Activated T-helper 1 cell treated with anti-CD3 and anti-CD28 coated beads, Interleukin-12 subunit alpha, Interleukin-12 subunit beta, Interleukin-2, Interleukin-4 antibody, amounts not matched to agents 30 ng/mL and 10 ng/mL and 1 ng/mL, durations not matched to agents 14 hours and 24 hours and 36 hours (primary cell): Measurements from ENCODE around the gene HYCC1. TPM values are rescaled to one million over a fixed set of nuclear protein-coding genes. Genes with fewer than 3 reads are reported as not detected.

Experiments used
- DNase-seq: peaks from one replicate; pipeline ENCODE4 v3.0.0; 2021; ENCODE audit warnings: low spot score
- H3K27ac Mint-ChIP-seq: one replicate; pipeline ENCODE4 v1.8.0; 2021; ENCODE audit warnings: mild to moderate bottlenecking, mixed read lengths
- H3K27me3 Mint-ChIP-seq: one replicate; pipeline ENCODE4 v1.8.0; 2022; ENCODE audit warnings: mild to moderate bottlenecking, moderate library complexity, mixed read lengths; ENCODE audit not compliant: insufficient read depth
- H3K36me3 Mint-ChIP-seq: one replicate; pipeline ENCODE4 v1.8.0; 2021; ENCODE audit warnings: low read depth, mixed read lengths
- H3K4me1 Mint-ChIP-seq: one replicate; pipeline ENCODE4 v1.8.0; 2021; ENCODE audit warnings: low read depth, mixed read lengths
- H3K4me3 Mint-ChIP-seq: one replicate; pipeline ENCODE4 v1.8.0; 2021; ENCODE audit warnings: mild to moderate bottlenecking, moderate library complexity, mixed read lengths
- H3K9me3 Mint-ChIP-seq: one replicate; pipeline ENCODE4 v1.8.0; 2021; ENCODE audit warnings: mixed read lengths
- intact Hi-C: fragments of 100-400 bp; cut with micrococcal nuclease; formaldehyde crosslinking; loops from one replicate; pipeline ENCODE4 v1.15.1; 2024
- total RNA-seq: library from RNA; stranded (reverse); gene quantifications from 2 replicates; pipeline ENCODE4 v1.2.3, GENCODE V29; 2022

Gene HYCC1
- total RNA-seq, 1 donor from 2014 or later, result 36.8 TPM

DNA sequence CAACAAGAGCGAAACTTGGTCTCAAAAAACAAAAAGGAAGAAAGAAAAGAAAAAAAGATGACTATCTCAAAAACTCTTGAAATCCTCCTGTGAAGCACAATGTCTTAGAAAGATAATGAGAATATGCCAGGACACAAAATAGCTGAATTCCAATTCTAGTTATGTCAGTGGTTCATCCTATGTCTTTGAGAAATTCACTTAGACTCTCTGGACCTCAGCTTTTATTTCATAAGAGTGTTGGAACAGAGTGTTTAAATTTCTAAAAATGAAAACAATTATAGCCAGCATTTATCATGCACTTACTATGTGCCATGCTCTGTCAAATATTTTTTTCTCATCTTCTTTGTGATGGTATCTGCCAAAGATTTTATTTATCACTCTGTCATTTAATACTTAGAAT is 13.3 kb upstream of the HYCC1 start:
- Mint-ChIP-seq H3K4me1 (peaks cover 8% of the 10 kb centered on the region), H3K27ac (no peak overlapping the region), H3K4me3 (no peak overlapping the region), H3K36me3 (no peaks in the 10 kb centered on the region), H3K9me3 (no peaks in the 10 kb centered on the region), H3K27me3 (peaks cover 26% of the 10 kb centered on the region)
- DNase-seq, result no peak
- intact Hi-C loops, result no loop called here

DNA sequence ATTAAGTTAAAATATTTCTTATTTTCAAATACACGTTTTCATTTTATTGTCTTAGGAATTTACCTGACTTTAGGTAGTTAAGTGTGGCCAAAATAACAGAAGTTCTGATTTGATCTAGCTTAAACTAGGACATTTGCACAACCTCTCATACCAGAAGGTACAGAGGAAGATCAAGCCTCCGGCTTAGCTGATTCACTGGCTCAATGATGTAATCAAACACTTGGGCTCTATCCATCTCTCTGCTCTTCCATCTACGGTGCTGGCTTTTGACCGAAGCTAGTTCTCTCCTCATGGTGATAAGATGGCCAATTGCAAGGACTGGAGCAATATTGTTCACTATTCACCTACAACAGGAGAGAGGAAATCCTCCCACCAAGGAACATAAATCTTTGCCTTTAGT is 12.2 kb upstream of the HYCC1 start:
- H3K36me3 Mint-ChIP-seq, result no peaks in the 10 kb centered on the region
- peaks cover 25% of the 10 kb centered on the region for H3K27me3 Mint-ChIP-seq
- H3K4me1 Mint-ChIP-seq, result peaks cover 19% of the 10 kb centered on the region
- H3K9me3 Mint-ChIP-seq, result no peaks in the 10 kb centered on the region
- H3K27ac Mint-ChIP-seq, result no peak overlapping the region
- intact Hi-C loops, result no loop called here
- H3K4me3 Mint-ChIP-seq, result no peak overlapping the region
- DNase-seq, result no peak

DNA sequence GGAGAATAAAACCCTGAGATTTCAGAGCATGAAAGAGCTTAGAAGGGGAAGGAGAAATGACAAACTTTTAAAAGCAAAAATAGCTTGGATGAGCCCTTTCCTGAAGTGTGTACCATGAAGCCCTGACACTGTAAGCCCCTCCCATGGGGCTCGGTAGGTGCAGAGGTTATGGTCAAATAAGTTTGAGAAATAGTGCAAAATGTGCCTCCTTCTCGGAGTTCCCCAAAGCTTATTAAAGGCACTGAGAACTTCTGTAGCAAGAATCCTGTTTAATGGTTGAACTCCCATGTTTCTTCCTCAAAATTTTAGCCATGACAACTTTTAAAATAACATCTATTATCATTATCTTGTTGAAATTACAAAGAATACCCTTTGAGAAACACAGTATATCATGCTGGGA is 10.5 kb upstream of the HYCC1 start:
- Mint-ChIP-seq H3K27ac (no peak overlapping the region), H3K4me3 (no peak overlapping the region), H3K4me1 (peaks cover 31% of the 10 kb centered on the region), H3K27me3 (peaks cover 22% of the 10 kb centered on the region), H3K36me3 (peaks cover 3% of the 10 kb centered on the region), H3K9me3 (no peaks in the 10 kb centered on the region)
- no peak for DNase-seq
- intact Hi-C loops, result no loop called here

DNA sequence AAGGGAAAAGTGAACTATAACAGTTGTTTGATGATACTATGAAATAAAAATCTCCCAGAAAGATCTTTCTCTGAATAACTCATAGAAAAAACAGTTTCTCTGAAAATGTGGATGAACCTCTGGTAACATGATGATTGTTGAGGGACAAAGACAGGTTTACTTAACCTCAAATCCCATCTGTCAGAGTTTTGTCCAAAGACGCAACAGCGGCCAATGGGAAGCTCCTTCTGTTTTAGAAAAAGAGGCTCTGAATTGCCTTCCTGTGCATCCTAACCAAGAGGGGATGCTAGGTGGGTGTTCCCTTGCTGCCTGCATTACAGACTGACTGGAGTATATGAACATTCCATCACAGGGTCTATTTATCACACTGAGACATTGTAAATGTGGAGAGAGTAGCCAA is 8.9 kb upstream of the HYCC1 start:
- H3K36me3 Mint-ChIP-seq, result peaks cover 3% of the 10 kb centered on the region
- no peak overlapping the region for H3K27ac Mint-ChIP-seq
- peaks cover 33% of the 10 kb centered on the region for H3K4me1 Mint-ChIP-seq
- no peak overlapping the region for H3K4me3 Mint-ChIP-seq
- intact Hi-C loops, result loop anchor here (1.0 kb wide), 1 partner anchor 9 kb away; the partner anchor contains the start of gene HYCC1
- H3K27me3 Mint-ChIP-seq, result peaks cover 19% of the 10 kb centered on the region
- no peaks in the 10 kb centered on the region for H3K9me3 Mint-ChIP-seq
- DNase-seq, result no peak

DNA sequence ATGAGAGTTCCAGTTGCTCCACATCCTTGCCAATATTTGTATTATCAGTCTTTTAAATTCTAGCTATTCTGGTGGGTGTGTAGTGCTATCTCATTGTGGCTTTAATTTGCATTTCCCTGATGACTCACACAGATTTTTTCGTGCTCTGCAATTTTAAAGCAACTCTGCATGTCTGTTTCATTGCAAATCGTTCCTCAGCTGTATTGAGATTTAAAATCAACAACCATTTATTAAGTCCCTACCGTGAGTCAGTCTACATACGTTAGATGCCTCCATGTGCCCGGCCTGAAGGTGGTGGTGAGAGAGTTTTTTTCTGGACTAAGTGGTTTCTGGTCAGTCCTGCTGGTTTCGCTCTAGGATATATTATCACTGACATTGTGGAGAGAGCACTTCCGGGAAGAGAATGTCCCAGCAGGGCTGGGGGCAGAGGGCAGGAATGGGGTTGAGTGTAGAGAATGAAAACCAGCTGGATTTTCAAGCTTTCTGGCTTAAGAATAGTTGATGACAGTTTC is 8.4 kb upstream of the HYCC1 start:
- DNase-seq, result no peak
- Mint-ChIP-seq H3K27me3 (peaks cover 15% of the 10 kb centered on the region), H3K4me3 (no peak overlapping the region), H3K36me3 (peaks cover 3% of the 10 kb centered on the region), H3K9me3 (no peaks in the 10 kb centered on the region), H3K4me1 (peaks cover 38% of the 10 kb centered on the region), H3K27ac (peak overlapping the region; percentile 15)
- intact Hi-C loops, result loop anchor here (1.0 kb wide), 1 partner anchor 8 kb away; the partner anchor contains the start of gene HYCC1

DNA sequence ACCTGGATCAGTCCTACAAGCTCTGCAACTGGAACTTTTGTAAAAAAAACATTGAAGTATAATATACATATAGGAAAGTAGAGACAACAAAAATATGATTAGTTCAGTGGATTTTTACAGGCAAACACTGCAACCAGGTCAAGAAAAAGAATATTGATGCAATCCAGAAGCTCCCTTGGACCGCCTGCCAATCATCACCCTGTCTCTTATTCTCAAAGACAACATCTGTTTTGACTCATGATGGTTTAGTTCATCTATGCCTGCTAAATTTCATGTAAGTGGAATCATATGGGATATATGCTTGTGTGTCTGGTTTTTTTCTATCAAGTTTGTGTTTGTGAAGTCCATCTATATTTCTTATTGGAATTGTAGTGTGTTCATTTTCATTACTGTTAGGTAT is 7.7 kb upstream of the HYCC1 start:
- Mint-ChIP-seq H3K27me3 (peaks cover 9% of the 10 kb centered on the region), H3K4me1 (peaks cover 45% of the 10 kb centered on the region), H3K36me3 (peaks cover 3% of the 10 kb centered on the region), H3K27ac (no peak overlapping the region), H3K9me3 (no peaks in the 10 kb centered on the region), H3K4me3 (no peak overlapping the region)
- intact Hi-C loops, result loop anchor here (1.0 kb wide), 1 partner anchor 34 kb away; no protein-coding TSS in a partner anchor
- no peak for DNase-seq

DNA sequence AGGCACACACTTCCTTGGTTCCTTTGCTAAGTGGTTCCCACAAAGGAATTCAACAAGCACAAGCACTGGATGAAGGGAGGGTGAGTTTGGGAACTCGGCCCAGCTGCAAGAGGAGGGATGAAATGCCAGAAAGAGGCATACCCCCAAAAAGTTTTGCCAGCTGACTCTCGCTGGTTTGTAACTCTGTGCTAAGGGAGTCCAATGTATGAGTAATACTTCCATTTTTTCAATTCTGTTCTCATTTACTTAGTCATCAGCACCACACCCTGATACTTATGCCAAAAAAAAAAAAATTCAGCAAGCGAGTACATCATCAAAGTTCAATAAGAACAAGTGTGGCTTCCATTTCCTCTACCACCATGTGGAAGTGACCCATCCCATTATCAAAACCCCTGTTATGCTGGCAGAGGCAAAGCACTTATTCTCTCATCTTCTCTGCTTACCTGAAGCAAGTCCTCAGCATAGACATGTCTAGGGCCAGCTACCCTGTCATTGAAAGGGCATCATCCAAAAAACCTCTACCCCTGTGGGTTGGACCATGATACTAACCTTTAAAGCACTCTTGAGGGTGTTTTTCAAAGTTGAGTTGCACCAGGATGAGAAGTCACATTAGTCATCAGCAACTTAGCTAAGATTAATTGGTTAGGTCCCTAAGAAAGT is 6.9 kb upstream of the HYCC1 start:
- intact Hi-C loops, result loop anchor here (1.0 kb wide), 1 partner anchor 34 kb away; no protein-coding TSS in a partner anchor
- Mint-ChIP-seq H3K27ac (peak overlapping the region; percentile 80), H3K4me1 (peaks cover 52% of the 10 kb centered on the region), H3K27me3 (peaks cover 9% of the 10 kb centered on the region), H3K9me3 (no peaks in the 10 kb centered on the region), H3K36me3 (peaks cover 3% of the 10 kb centered on the region), H3K4me3 (peak overlapping the region; percentile 35)
- DNase-seq, result no peak

DNA sequence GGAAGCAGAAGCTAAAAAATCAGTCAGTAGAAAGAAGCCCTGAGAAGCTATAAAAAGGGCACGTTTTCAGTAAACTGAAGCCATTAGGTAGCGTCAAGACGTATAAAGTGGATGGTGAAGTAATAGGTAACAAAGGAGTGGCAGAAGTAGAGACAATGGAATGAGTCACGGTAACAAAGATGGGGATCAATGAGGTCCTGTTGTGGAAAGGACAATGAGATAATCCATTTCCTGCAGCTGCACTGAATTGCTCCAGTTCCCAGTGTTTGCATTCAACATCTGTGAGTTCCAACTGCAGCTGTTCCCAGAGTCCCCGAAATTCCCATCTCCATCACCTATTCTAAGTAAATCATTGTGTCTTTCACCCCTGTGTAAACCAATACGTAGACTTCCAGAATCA is 4.8 kb upstream of the HYCC1 start:
- H3K4me3 Mint-ChIP-seq, result no peak overlapping the region

DNA sequence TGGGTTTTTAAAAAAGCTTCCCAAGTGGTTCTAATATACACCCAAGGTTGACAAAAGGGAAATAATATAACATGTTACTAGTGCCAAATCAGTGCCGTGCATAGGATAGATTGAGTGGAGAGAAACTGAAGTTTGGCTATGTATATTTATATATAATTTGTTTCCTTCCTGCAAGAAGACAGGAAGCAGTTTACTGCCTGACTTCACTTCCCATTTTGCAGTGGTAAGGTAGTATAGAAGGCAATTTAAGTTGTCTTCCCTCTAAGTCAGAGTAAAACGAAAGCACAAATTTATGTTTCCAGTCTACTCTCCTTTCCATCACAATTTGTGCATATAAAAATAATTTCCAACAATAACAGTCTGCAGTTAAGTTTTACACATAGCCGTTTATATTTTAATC is 3.4 kb upstream of the HYCC1 start:
- DNase-seq, result no peak
- Mint-ChIP-seq H3K4me1 (peaks cover 57% of the 10 kb centered on the region), H3K9me3 (no peaks in the 10 kb centered on the region), H3K27me3 (peaks cover 1% of the 10 kb centered on the region), H3K27ac (no peak overlapping the region), H3K4me3 (no peak overlapping the region), H3K36me3 (peaks cover 3% of the 10 kb centered on the region)
- intact Hi-C loops, result loop anchor here (10.0 kb wide), 3 partner anchors 517 to 1653 kb away; partner anchors contain the start of genes CDCA7L and TRA2A

More for the DNA sequence above, 4.8 kb upstream of the HYCC1 start:
- intact Hi-C loops, result loop anchor here (10.0 kb wide), 3 partner anchors 516 to 1654 kb away; partner anchors contain the start of genes CDCA7L and TRA2A
- no peaks in the 10 kb centered on the region for H3K9me3 Mint-ChIP-seq
- H3K4me1 Mint-ChIP-seq, result peaks cover 65% of the 10 kb centered on the region
- peaks cover 3% of the 10 kb centered on the region for H3K36me3 Mint-ChIP-seq
- no peak overlapping the region for H3K27ac Mint-ChIP-seq
- no peak for DNase-seq
- H3K27me3 Mint-ChIP-seq, result peaks cover 7% of the 10 kb centered on the region

DNA sequence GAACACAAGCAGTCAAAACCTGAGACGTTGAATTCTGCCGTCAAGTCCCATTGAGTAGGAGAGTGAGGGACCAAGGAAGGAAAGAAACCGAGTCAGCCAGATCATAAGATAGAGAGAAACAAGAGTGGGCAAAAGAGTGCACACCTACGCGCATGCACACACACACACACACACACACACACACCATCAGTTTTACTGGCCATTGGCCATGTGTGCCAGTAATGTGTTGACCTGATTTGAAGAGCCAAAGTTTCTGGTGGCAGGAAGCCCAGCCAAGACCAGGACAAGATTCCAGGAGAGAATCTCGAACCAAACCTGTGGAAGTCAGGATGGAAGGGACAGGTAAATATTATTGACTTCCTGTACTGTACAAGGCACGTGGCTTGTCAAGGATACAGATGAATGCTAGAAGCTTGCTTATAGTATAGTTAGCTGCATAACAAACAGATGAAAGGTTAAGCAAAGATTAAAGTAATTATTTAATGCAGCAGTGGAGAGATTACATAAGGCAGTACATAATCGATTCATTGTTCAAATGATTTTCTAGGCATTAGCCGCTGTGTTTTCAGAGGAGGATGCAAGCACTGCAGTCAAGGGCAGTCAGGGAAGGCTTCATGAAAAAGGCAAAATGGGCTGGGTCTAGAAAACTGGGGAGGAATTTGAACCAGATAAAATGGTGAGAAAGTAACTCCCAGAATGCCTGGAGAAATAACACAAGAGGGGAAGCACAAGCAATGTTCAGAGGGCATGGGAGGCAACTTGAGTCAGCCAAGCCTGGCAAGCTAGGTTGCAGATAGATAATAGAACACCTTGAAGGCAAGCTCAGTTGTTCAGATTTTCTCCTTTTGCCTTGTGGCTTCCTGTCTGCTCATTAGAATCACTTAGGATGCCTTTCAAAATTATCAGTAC is 2.7 kb upstream of the HYCC1 start:
- peaks cover 3% of the 10 kb centered on the region for H3K36me3 Mint-ChIP-seq
- peaks cover 50% of the 10 kb centered on the region for H3K4me1 Mint-ChIP-seq
- intact Hi-C loops, result loop anchor here (10.0 kb wide), 3 partner anchors 518 to 1652 kb away; partner anchors contain the start of genes CDCA7L and TRA2A
- no peaks in the 10 kb centered on the region for H3K27me3 Mint-ChIP-seq
- no peak overlapping the region for H3K4me3 Mint-ChIP-seq
- H3K9me3 Mint-ChIP-seq, result no peaks in the 10 kb centered on the region
- DNase-seq, result no peak
- no peak overlapping the region for H3K27ac Mint-ChIP-seq

DNA sequence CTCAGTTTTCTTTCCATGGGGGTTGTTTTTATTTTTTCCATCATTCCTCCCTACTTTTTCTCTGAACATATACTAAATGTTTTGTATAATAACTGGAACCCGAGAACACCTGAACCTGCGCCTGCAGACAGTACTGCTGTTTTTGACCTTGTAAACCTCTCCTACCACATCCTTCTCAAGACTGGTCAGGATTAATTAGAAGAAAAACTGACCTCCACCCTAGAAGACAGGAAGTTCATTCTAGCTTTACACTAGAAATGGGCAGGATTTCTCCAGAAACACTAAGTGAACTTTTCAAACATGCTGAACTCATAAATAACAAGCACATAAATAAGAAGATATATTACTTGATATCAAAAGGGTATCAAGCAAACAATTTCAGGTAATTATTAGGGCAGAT is 751 bp upstream of the HYCC1 start:
- no peaks in the 10 kb centered on the region for H3K27me3 Mint-ChIP-seq
- H3K4me3 Mint-ChIP-seq, result peak overlapping the region; percentile 20
- no peaks in the 10 kb centered on the region for H3K36me3 Mint-ChIP-seq
- intact Hi-C loops, result loop anchor here (1.0 to 10.0 kb wide), 15 partner anchors 8 to 1650 kb away; partner anchors contain the start of genes CDCA7L, IGF2BP3, KLHL7 and NUP42
- H3K4me1 Mint-ChIP-seq, result peaks cover 34% of the 10 kb centered on the region
- H3K9me3 Mint-ChIP-seq, result no peaks in the 10 kb centered on the region
- peak overlapping the region; percentile 94 for H3K27ac Mint-ChIP-seq
- DNase-seq, result no peak

DNA sequence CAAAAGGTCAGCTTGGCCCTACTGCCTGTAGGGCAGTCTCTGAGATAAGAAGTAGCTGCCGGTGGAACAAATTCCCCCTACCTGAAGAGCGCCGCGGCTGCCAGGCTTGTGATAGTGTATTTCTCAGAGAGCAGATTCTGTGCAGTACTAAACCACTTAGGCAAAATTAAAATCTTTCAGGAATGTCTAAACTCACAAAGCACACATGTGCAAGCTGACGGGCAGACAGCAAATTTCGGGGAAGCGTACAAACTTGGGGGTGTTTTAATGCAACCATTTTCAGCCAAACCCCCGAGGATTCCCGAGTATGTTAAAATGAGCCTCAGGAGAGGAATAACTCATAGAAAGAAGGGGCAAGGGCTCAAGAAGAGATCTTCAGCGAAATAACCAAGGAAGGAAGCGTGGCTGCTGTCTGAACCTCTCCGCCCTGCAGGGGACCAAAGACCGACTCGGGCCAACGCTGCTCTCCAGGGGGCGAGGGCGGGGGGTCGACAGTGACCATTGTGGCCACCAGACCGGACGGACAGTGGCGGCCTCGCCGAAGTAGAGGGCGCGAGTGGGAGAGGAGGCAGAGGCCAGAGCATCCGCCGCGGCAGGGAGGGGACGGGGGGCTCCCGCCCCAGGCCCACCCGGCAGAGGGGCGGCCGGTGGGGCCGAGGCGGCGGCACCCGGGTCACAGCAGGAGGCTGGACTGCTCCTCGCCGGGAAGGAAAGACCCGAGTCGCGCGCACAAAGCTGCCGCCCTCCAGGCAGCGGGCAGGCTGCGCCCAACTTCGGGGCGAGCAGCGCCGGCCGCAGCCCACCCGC is 819 bp downstream of the HYCC1 start:
- DNase-seq, result no peak
- intact Hi-C loops, result loop anchor here (5.0 to 10.0 kb wide), 6 partner anchors 169 to 1648 kb away; partner anchors contain the start of genes CDCA7L, IGF2BP3, NUP42 and TRA2A
- no peak overlapping the region for H3K27ac Mint-ChIP-seq
- no peaks in the 10 kb centered on the region for H3K27me3 Mint-ChIP-seq
- no peak overlapping the region for H3K4me3 Mint-ChIP-seq
- no peaks in the 10 kb centered on the region for H3K9me3 Mint-ChIP-seq
- H3K4me1 Mint-ChIP-seq, result peaks cover 40% of the 10 kb centered on the region
- H3K36me3 Mint-ChIP-seq, result no peaks in the 10 kb centered on the region
